Measurements from ENCODE around the gene TSPAN17.

TSPAN17 gene

DNA sequence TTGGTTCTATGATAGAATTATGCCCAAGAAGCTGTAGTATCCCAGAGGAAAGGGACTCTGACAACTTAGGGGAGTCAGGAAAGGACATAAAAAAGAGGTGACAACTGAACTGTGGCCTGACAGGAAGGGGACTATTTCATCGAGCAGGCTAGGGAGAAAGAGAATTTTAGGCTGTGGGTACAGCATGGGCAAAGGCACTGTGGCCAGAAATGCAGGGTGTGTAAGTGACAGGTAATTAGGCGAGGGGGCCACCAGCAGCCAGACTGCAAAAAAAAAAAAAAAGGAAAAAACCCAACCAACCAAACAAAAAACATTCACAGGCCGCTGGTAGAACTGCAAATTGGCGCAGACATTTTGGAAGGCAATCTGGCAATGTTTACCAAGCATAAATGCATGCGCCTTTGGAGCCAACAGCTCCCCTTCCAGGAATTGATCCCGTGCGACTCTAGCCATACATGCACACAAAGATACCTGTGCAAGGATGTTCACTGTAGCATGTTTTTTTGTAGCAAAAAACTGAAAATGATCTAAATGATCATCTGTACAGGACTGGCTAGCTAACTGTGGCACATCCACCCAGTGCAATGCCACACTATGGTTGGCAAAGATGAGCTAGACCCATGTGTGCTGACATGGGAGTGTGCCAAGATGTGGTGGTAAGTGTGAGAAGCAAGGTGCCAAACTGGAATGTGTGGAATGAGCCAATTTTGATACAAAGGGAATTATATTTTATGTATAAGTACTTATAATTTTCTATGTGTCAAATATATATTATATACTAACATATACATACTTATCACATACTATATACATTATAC is 15.7 kb upstream of the TSPAN17 start:
- no peaks in the 10 kb centered on the region for H3K9me3 ChIP-seq
- TF ChIP-seq, protein P1, sequence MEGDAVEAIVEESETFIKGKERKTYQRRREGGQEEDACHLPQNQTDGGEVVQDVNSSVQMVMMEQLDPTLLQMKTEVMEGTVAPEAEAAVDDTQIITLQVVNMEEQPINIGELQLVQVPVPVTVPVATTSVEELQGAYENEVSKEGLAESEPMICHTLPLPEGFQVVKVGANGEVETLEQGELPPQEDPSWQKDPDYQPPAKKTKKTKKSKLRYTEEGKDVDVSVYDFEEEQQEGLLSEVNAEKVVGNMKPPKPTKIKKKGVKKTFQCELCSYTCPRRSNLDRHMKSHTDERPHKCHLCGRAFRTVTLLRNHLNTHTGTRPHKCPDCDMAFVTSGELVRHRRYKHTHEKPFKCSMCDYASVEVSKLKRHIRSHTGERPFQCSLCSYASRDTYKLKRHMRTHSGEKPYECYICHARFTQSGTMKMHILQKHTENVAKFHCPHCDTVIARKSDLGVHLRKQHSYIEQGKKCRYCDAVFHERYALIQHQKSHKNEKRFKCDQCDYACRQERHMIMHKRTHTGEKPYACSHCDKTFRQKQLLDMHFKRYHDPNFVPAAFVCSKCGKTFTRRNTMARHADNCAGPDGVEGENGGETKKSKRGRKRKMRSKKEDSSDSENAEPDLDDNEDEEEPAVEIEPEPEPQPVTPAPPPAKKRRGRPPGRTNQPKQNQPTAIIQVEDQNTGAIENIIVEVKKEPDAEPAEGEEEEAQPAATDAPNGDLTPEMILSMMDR (IDR thresholded peaks at IDR 0.05), result no peak
- H3K36me3 ChIP-seq, result no peaks in the 10 kb centered on the region
- H3K27ac ChIP-seq, result no peak overlapping the region
- no peak overlapping the region for H3K4me3 ChIP-seq (ENCODE audit: low read depth in 1 of 2, low read length in 1 of 2)
- H3K4me1 ChIP-seq (ENCODE audit: control insufficient read depth in 1 of 2, insufficient read depth in 1 of 2, low read depth in 1 of 2, low read length in 1 of 2), result no peaks in the 10 kb centered on the region
- peaks cover 100% of the 10 kb centered on the region for H3K27me3 ChIP-seq

DNA sequence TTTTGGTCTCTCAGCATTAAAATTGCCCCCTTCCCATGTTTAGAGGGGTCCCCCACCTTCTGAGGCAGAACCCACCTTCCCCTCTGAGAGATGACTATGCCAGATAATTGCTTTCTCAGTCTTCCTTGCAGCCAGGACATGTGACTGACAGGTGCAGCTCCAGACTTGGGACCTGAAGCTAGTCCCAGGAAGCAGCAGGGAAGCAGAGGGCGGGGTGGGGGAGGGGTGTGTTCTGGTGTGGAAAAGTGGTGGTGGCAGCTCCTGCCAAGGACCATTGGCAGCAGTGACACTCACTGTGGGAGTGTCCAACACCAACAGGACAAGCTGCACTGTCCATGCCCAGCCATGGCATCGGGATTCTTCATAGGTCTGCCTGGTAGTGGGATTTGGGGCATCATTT is 14.5 kb upstream of the TSPAN17 start:
- TF ChIP-seq, protein P1 (IDR thresholded peaks at IDR 0.05), result no peak
- no peaks in the 10 kb centered on the region for H3K36me3 ChIP-seq
- H3K27me3 ChIP-seq, result peaks cover 100% of the 10 kb centered on the region
- H3K4me1 ChIP-seq (ENCODE audit: control insufficient read depth in 1 of 2, insufficient read depth in 1 of 2, low read depth in 1 of 2, low read length in 1 of 2), result no peaks in the 10 kb centered on the region
- H3K27ac ChIP-seq, result no peak overlapping the region
- no peaks in the 10 kb centered on the region for H3K9me3 ChIP-seq
- H3K4me3 ChIP-seq (ENCODE audit: low read depth in 1 of 2, low read length in 1 of 2), result no peak overlapping the region

DNA sequence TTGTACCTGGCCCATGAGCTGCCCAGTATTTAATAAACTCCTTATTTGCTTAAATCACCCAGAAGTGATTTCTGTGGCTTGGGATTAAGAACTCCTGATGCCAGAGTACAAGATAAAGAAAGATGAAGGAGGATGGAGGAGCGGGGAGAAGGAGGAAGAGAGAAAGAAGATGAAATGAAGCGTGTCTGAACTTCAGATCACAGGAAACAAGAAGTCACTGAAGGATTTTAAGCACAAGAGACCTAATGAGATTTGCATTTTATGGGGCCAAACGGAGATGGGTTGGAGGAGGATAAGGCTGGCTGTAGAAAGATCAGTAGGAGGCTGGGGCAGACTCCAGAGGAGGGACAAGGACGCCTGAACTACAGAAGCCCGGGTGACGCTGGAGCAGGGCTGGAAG is 13.7 kb upstream of the TSPAN17 start:
- Histone ChIP-seq H3K27me3 (peaks cover 100% of the 10 kb centered on the region), H3K27ac (no peak overlapping the region), H3K4me3 (ENCODE audit: low read depth in 1 of 2, low read length in 1 of 2) (no peak overlapping the region), H3K36me3 (no peaks in the 10 kb centered on the region), H3K4me1 (ENCODE audit: control insufficient read depth in 1 of 2, insufficient read depth in 1 of 2, low read depth in 1 of 2, low read length in 1 of 2) (no peaks in the 10 kb centered on the region), H3K9me3 (no peaks in the 10 kb centered on the region)
- TF ChIP-seq, protein P1 (IDR thresholded peaks at IDR 0.05), result no peak

DNA sequence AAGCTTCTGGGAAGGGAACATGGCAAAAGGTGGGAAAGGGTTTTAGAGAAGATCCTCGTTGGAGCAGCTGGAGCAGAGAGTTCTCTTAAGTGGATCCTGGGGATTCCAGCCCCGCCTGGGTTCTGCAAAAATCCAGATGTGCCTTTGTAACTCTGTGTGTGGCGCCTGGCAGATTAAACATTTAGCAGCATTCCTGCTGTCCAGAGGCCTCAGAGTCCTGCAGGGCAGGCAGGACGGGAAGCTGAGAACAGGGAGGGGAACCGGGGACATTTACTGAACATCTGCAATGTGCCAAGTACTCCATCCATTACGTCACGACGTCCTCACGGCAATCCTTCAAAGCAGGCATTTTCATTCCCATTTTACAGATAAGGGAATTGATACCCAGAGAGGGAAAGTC is 10.9 kb upstream of the TSPAN17 start:
- no peaks in the 10 kb centered on the region for H3K9me3 ChIP-seq
- no peak overlapping the region for H3K27ac ChIP-seq
- H3K4me1 ChIP-seq (ENCODE audit: control insufficient read depth in 1 of 2, insufficient read depth in 1 of 2, low read depth in 1 of 2, low read length in 1 of 2), result no peaks in the 10 kb centered on the region
- H3K36me3 ChIP-seq, result no peaks in the 10 kb centered on the region
- TF ChIP-seq, protein P1 (IDR thresholded peaks at IDR 0.05), result no peak
- H3K27me3 ChIP-seq, result peaks cover 76% of the 10 kb centered on the region
- H3K4me3 ChIP-seq (ENCODE audit: low read depth in 1 of 2, low read length in 1 of 2), result no peak overlapping the region

DNA sequence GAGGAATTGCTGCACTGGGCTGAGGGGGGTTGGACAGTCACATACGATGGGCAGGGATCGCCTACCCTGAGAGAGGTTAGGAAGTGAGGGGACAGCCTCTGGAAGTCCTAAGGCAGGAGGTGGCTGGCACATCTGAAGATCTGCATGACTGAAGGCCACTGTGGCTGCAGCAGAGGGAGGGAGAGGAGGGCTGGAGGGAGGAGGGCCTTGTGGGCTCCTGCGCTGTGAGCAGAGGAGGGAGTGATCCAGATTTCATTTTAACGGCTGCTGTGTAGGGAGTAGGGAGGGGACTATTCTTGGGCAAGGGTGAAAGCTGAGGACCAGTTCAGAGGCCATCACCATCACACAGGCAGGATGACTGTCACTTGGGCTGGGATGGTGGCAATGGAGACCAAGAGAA is 9.7 kb upstream of the TSPAN17 start:
- Histone ChIP-seq H3K36me3 (no peaks in the 10 kb centered on the region), H3K27me3 (peaks cover 65% of the 10 kb centered on the region)

More for the DNA sequence above, 9.7 kb upstream of the TSPAN17 start:
- Histone ChIP-seq H3K9me3 (no peaks in the 10 kb centered on the region), H3K4me3 (ENCODE audit: low read depth in 1 of 2, low read length in 1 of 2) (no peak overlapping the region), H3K27ac (no peak overlapping the region), H3K4me1 (ENCODE audit: control insufficient read depth in 1 of 2, insufficient read depth in 1 of 2, low read depth in 1 of 2, low read length in 1 of 2) (no peaks in the 10 kb centered on the region)
- TF ChIP-seq, protein P1 (IDR thresholded peaks at IDR 0.05), result no peak

All from neutrophil (primary cell).